SK-N-SH treated with all-trans-retinoic acid at 6 μM for 48 hours (cell line): ENCODE data around the gene DVL1.

ENCODE experiments used
- CREB5 ChIP-seq: fragments of 250-450 bp; sonication (Bioruptor Pico); IDR thresholded peaks from 2 replicates; pipeline ENCODE4 v1.5.1; 2020; ENCODE audit warnings: low read depth, mild to moderate bottlenecking, moderate library complexity
- CSDC2 ChIP-seq: fragments of 250-450 bp; sonication (Bioruptor Pico); IDR thresholded peaks from 2 replicates; pipeline ENCODE4 v1.5.0; 2020; ENCODE audit warnings: mild to moderate bottlenecking, moderate library complexity
- GLIS3 ChIP-seq: fragments of 250-450 bp; sonication (Bioruptor Pico); IDR thresholded peaks from 2 replicates; pipeline ENCODE4 v1.5.0; 2020; ENCODE audit warnings: mild to moderate bottlenecking, moderate library complexity
- PATZ1 ChIP-seq: fragments of 250-450 bp; sonication (Bioruptor Pico); IDR thresholded peaks from 2 replicates; pipeline ENCODE4 v1.8.0; 2020; ENCODE audit warnings: mild to moderate bottlenecking, moderate library complexity, borderline replicate concordance
- POU6F1 ChIP-seq: fragments of 250-450 bp; sonication (Bioruptor Pico); IDR thresholded peaks from 2 replicates; pipeline ENCODE4 v1.8.0; 2021; ENCODE audit warnings: low read depth, mild to moderate bottlenecking, moderate library complexity, borderline replicate concordance
- PPARA ChIP-seq: fragments of 250-450 bp; sonication (Bioruptor Pico); IDR thresholded peaks from 2 replicates; pipeline ENCODE4 v1.5.0; 2020; ENCODE audit warnings: mild to moderate bottlenecking, borderline replicate concordance
- RARB ChIP-seq: fragments of 250-450 bp; sonication (Bioruptor Pico); IDR thresholded peaks from 2 replicates; pipeline ENCODE4 v1.8.0; 2021; ENCODE audit warnings: mild to moderate bottlenecking, moderate library complexity
- TSHZ2 ChIP-seq: fragments of 250-450 bp; sonication (Bioruptor Pico); IDR thresholded peaks from 2 replicates; pipeline ENCODE4 v1.5.0; 2020; ENCODE audit warnings: mild to moderate bottlenecking, moderate library complexity
- ZFP3 ChIP-seq: fragments of 250-450 bp; sonication (Bioruptor Pico); IDR thresholded peaks from 2 replicates; pipeline ENCODE4 v1.5.0; 2020; ENCODE audit warnings: mild to moderate bottlenecking, moderate library complexity
- ZFP30 ChIP-seq: fragments of 450-650 bp; formaldehyde crosslinking; IDR thresholded peaks from 2 replicates; pipeline ENCODE4 v1.5.0; 2022; ENCODE audit warnings: mild to moderate bottlenecking, moderate library complexity

GRCh38 chr1:1346501-1346890 is 2.7 kb downstream of the DVL1 start:
- TF ChIP-seq CSDC2 (CRISPR knock-in tag) (no peak), POU6F1 (CRISPR knock-in tag) (no peak), ZFP30 (CRISPR knock-in tag) (no peak), RARB (CRISPR knock-in tag) (no peak), GLIS3 (CRISPR knock-in tag) (no peak), CREB5 (CRISPR knock-in tag) (no peak), ZFP3 (CRISPR knock-in tag) (no peak), TSHZ2 (CRISPR knock-in tag) (no peak), PATZ1 (CRISPR knock-in tag) (no peak), PPARA (CRISPR knock-in tag) (no peak)
